Stimulated activated naive CD8-positive, alpha-beta T cell treated with anti-CD3 and anti-CD28 coated beads, Interleukin-15, amount 100 ng/mL, for 72 hours (primary cell): ENCODE results near the gene DCLK1.
A peak's percentile ranks its signal among the peaks of the same experiment; 100 is the strongest.

Experiments
- ATAC-seq: fragments of 150-1000 bp; cut with Tn5 transposase; 2 replicates; pipeline ENCODE4 v1.10.0; 2021; ENCODE audit warnings: mild to moderate bottlenecking, moderate library complexity
- DNase-seq, 2 donors: peaks; one replicate each; pipeline ENCODE4 v3.0.0; 2021 to 2022
- H3K27ac Mint-ChIP-seq, 2 donors: one replicate each; pipeline ENCODE4 v1.8.0; 2022; ENCODE audit warnings: mild to moderate bottlenecking in 2 of 2, mixed read lengths in 2 of 2, moderate library complexity in 2 of 2
- H3K27me3 Mint-ChIP-seq: one replicate; pipeline ENCODE4 v1.8.0; 2022; ENCODE audit warnings: mixed read lengths
- H3K4me1 Mint-ChIP-seq: one replicate; pipeline ENCODE4 v1.8.0; 2022; ENCODE audit warnings: mild to moderate bottlenecking, mixed read lengths
- H3K4me3 Mint-ChIP-seq, 2 donors: one replicate each; pipeline ENCODE4 v1.8.0; 2022; ENCODE audit warnings: mild to moderate bottlenecking in 2 of 2, mixed read lengths in 2 of 2, moderate library complexity in 1 of 2
- H3K9me3 Mint-ChIP-seq, 2 donors: one replicate each; pipeline ENCODE4 v1.8.0; 2022; ENCODE audit warnings: mixed read lengths in 2 of 2

The DCLK1 gene

GRCh38 chr13:35747594-35747993, 383.6 kb downstream of the DCLK1 start:
- H3K4me1 Mint-ChIP-seq = no peaks in the 10 kb centered on the region
- no peak overlapping the region for H3K27ac Mint-ChIP-seq
- DNase-seq (no peak), ATAC-seq (no peak)
- peaks cover 4% of the 10 kb centered on the region for H3K27me3 Mint-ChIP-seq
- H3K9me3 Mint-ChIP-seq = peaks cover 7 to 27% of the 10 kb centered on the region in 2 donors
- H3K4me3 Mint-ChIP-seq = no peak overlapping the region

GRCh38 chr13:35744566-35745178, 386.5 kb downstream of the DCLK1 start:
- Mint-ChIP-seq H3K9me3 (peaks cover 14 to 24% of the 10 kb centered on the region in 2 donors), H3K4me3 (no peak overlapping the region), H3K27me3 (no peaks in the 10 kb centered on the region), H3K27ac (no peak overlapping the region), H3K4me1 (no peaks in the 10 kb centered on the region)
- DNase-seq (no peak), ATAC-seq (no peak)

- Mint-ChIP-seq H3K9me3 (peaks cover 14 to 21% of the 10 kb centered on the region in 2 donors), H3K27ac (no peak overlapping the region), H3K4me1 (no peaks in the 10 kb centered on the region), H3K27me3 (no peaks in the 10 kb centered on the region), H3K4me3 (no peak overlapping the region)
- DNase-seq = no peak
- no peak for ATAC-seq
Measured at GRCh38 chr13:35744144-35744543, 387.0 kb downstream of the DCLK1 start.

GRCh38 chr13:35743165-35743564, 388.0 kb downstream of the DCLK1 start:
- ATAC-seq (no peak), DNase-seq (no peak)
- Mint-ChIP-seq H3K9me3 (peaks cover 10 to 21% of the 10 kb centered on the region in 2 donors), H3K4me3 (no peak overlapping the region), H3K27ac (no peak overlapping the region), H3K4me1 (no peaks in the 10 kb centered on the region), H3K27me3 (no peaks in the 10 kb centered on the region)

GRCh38 chr13:35741657-35742056, 389.5 kb downstream of the DCLK1 start:
- ATAC-seq (no peak), DNase-seq (no peak)
- no peak overlapping the region for H3K4me3 Mint-ChIP-seq
- H3K27me3 Mint-ChIP-seq = no peaks in the 10 kb centered on the region
- no peaks in the 10 kb centered on the region for H3K4me1 Mint-ChIP-seq
- peaks cover 10 to 21% of the 10 kb centered on the region in 2 donors for H3K9me3 Mint-ChIP-seq
- no peak overlapping the region for H3K27ac Mint-ChIP-seq

- H3K4me1 Mint-ChIP-seq = no peaks in the 10 kb centered on the region
- DNase-seq (no peak), ATAC-seq (no peak)
- H3K9me3 Mint-ChIP-seq = peaks cover 6 to 9% of the 10 kb centered on the region in 2 donors
- H3K27ac Mint-ChIP-seq = no peak overlapping the region
- H3K27me3 Mint-ChIP-seq = no peaks in the 10 kb centered on the region
- H3K4me3 Mint-ChIP-seq = no peak overlapping the region
Measured at GRCh38 chr13:35736876-35737275, 394.3 kb downstream of the DCLK1 start.

- H3K27me3 Mint-ChIP-seq = no peaks in the 10 kb centered on the region
- no peak for DNase-seq
- no peak overlapping the region for H3K4me3 Mint-ChIP-seq
- peaks cover 0 to under 1% of the 10 kb centered on the region in 2 donors for H3K9me3 Mint-ChIP-seq
- no peak for ATAC-seq
- no peak overlapping the region for H3K27ac Mint-ChIP-seq
- peaks cover 5% of the 10 kb centered on the region for H3K4me1 Mint-ChIP-seq
Measured at GRCh38 chr13:35733827-35734226, 397.4 kb downstream of the DCLK1 start.

GRCh38 chr13:35732565-35732964, 398.6 kb downstream of the DCLK1 start:
- Mint-ChIP-seq H3K4me1 (peaks cover 5% of the 10 kb centered on the region), H3K4me3 (no peak overlapping the region), H3K27me3 (no peaks in the 10 kb centered on the region), H3K27ac (no peak overlapping the region), H3K9me3 (peaks cover 0 to 4% of the 10 kb centered on the region in 2 donors)
- ATAC-seq (no peak), DNase-seq (no peak)

GRCh38 chr13:35731471-35731870, 399.7 kb downstream of the DCLK1 start:
- no peak for ATAC-seq

GRCh38 chr13:35729926-35730627, 401.1 kb downstream of the DCLK1 start:
- H3K27me3 Mint-ChIP-seq = no peaks in the 10 kb centered on the region
- no peak overlapping the region for H3K4me3 Mint-ChIP-seq
- H3K4me1 Mint-ChIP-seq = peaks cover 5% of the 10 kb centered on the region
- no peak overlapping the region for H3K27ac Mint-ChIP-seq
- H3K9me3 Mint-ChIP-seq = peaks cover 0 to 4% of the 10 kb centered on the region in 2 donors
- ATAC-seq (peak; percentile 40), DNase-seq (no peak)

More at GRCh38 chr13:35731471-35731870, 399.7 kb downstream of the DCLK1 start:
- DNase-seq = no peak
- Mint-ChIP-seq H3K27ac (no peak overlapping the region), H3K4me3 (no peak overlapping the region), H3K27me3 (no peaks in the 10 kb centered on the region), H3K4me1 (peaks cover 5% of the 10 kb centered on the region), H3K9me3 (peaks cover 0 to 4% of the 10 kb centered on the region in 2 donors)

- ATAC-seq = no peak
- peaks cover 5% of the 10 kb centered on the region for H3K4me1 Mint-ChIP-seq
- H3K27ac Mint-ChIP-seq = no peak overlapping the region
Measured at GRCh38 chr13:35727881-35728280, 403.3 kb downstream of the DCLK1 start.

GRCh38 chr13:35724446-35724845, 406.7 kb downstream of the DCLK1 start:
- Mint-ChIP-seq H3K4me1 (peaks cover 8% of the 10 kb centered on the region), H3K27me3 (peaks cover 39% of the 10 kb centered on the region), H3K27ac (no peak overlapping the region), H3K4me3 (no peak overlapping the region), H3K9me3 (peaks cover 0 to 4% of the 10 kb centered on the region in 2 donors)
- DNase-seq (no peak), ATAC-seq (no peak)

More at GRCh38 chr13:35727881-35728280, 403.3 kb downstream of the DCLK1 start:
- Mint-ChIP-seq H3K4me3 (no peak overlapping the region), H3K9me3 (peaks cover 0 to 4% of the 10 kb centered on the region in 2 donors), H3K27me3 (peaks cover 13% of the 10 kb centered on the region)
- no peak for DNase-seq

- DNase-seq (no peak), ATAC-seq (no peak)
- peaks cover 8% of the 10 kb centered on the region for H3K4me1 Mint-ChIP-seq
- H3K27ac Mint-ChIP-seq = no peak overlapping the region
- H3K27me3 Mint-ChIP-seq = peaks cover 39% of the 10 kb centered on the region
- H3K4me3 Mint-ChIP-seq = no peak overlapping the region
- peaks cover 0 to 3% of the 10 kb centered on the region in 2 donors for H3K9me3 Mint-ChIP-seq
Measured at GRCh38 chr13:35723821-35724220, 407.4 kb downstream of the DCLK1 start.

GRCh38 chr13:35723053-35723461, 408.1 kb downstream of the DCLK1 start:
- peaks cover 8% of the 10 kb centered on the region for H3K4me1 Mint-ChIP-seq
- ATAC-seq (no peak), DNase-seq (no peak)
- H3K4me3 Mint-ChIP-seq = no peak overlapping the region
- peaks cover 39% of the 10 kb centered on the region for H3K27me3 Mint-ChIP-seq
- H3K9me3 Mint-ChIP-seq = no peaks in the 10 kb centered on the region
- H3K27ac Mint-ChIP-seq = no peak overlapping the region

- Mint-ChIP-seq H3K4me1 (peaks cover 8% of the 10 kb centered on the region), H3K27me3 (peaks cover 39% of the 10 kb centered on the region), H3K4me3 (no peak overlapping the region), H3K9me3 (no peaks in the 10 kb centered on the region), H3K27ac (no peak overlapping the region)
- no peak for ATAC-seq
- DNase-seq = no peak
Measured at GRCh38 chr13:35722458-35723052, 408.6 kb downstream of the DCLK1 start.
